GM12892 (cell line): Measurements from ENCODE around the gene ING4.

ENCODE experiments used
- POLR2A ChIP-seq: IDR thresholded peaks from 2 replicates; pipeline ENCODE4 v1.6.1; 2011; ENCODE audit warnings: low read depth, low read length, control low read depth
- POLR2AphosphoS5 ChIP-seq: IDR thresholded peaks from 2 replicates; pipeline ENCODE4 v1.6.1; 2011; ENCODE audit warnings: low read depth, low read length, control low read depth

DNA sequence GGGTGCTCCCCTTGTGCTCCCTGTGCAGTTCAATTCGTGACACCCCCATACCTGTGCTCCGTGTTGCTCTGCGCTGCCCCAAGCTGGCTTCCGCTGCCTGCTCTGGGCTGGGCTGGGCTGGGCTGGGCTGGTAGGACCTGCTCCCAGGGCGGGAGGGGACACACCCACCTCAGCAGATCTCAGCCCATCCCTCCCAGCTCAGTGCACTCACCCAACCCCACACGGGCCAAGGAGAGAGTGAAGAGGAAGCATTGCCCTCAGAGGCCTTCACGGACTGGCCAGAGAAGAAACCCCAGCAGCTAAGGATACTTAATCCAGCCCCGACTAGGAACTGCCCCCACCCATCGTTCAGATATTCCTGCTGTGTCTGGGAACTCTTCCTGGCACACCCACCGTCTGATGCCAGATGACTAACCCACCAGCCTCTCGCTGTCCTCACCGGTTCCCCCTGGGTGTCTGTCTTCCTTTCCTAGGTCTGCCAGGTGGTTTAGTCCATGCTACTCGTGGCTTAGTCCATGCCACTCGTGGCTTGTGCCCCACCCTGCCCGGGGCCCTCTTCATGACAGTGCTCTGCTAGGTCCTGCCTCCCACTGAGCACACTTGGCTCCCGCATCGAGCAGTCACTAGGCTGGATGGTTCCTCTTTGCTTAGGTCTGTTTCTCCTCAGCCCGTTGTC, 26.9 kb downstream of the ING4 start, which contains the start of gene LPAR5:
- TF ChIP-seq POLR2A (no peak), POLR2AphosphoS5 (no peak)
